ENCODE data around the gene SNAI1.
A peak's percentile ranks its signal among the peaks of the same experiment; 100 is the strongest.
"Not testable (repeated sequence)": the region's sequence is repeated elsewhere in the genome, so short reads cannot be mapped to it uniquely, and the experiment has no call there.

Gene SNAI1

GRCh38 chr20:49948809-49949507 lies 33.8 kb upstream of the SNAI1 start:
- ChIA-PET POLR2A (ENCODE audit: low non-redundant PET) (no interaction called here), CTCF (interaction anchor here (1.1 kb wide), 1 partner anchor 30 kb away, joined by 5 read pairs; no protein-coding TSS in a partner anchor)
- TF ChIP-seq CTCF (conservative IDR thresholded peaks at IDR 0.05; ENCODE audit: low read depth) = no peak
- peak overlapping the region; percentile 20; the same call in 1 of the 2 replicates for H3K27ac ChIP-seq
- DNase-seq (ENCODE audit: low spot score) = no peak

DNA sequence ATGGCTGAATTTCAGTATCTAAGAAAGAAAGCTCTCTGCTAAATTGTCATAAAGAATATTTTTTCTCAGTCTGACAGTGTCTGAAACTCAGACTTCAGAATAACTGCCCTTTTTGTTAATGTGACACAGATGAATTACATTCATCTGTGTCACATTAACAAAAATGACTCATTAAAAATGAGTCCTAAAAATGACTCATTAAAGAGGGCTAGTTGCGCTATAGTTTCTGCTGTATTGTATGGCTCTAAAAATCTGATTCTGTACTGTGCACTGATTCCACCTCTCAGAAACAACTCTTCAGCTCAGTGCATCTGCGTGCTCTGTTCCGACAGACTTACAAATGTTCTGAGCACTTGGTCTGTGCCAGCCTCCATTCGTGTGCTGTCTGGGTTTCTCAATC lies 31.6 kb upstream of the SNAI1 start:
- CTCF ChIA-PET = interaction anchor here (0.6 to 2.6 kb wide), 4 partner anchors 16 to 607 kb away, joined by 3 to 12 read pairs (median 6); no protein-coding TSS in a partner anchor
- TF ChIP-seq CTCF (conservative IDR thresholded peaks at IDR 0.05; ENCODE audit: low read depth) = no peak
- no peak for DNase-seq (ENCODE audit: low spot score)
- POLR2A ChIA-PET (ENCODE audit: low non-redundant PET) = interaction anchor here (1.4 kb wide), 1 partner anchor 13 kb away, joined by 7 read pairs; no protein-coding TSS in a partner anchor
- H3K27ac ChIP-seq = peak overlapping the region; percentile 34

GRCh38 chr20:49955167-49955566 lies 27.6 kb upstream of the SNAI1 start:
- H3K27ac ChIP-seq = peak overlapping the region; percentile 0; the same call in 1 of the 2 replicates
- ChIA-PET CTCF (interaction anchor here (0.6 to 1.6 kb wide), 2 partner anchors 10 to 311 kb away, joined by 3 read pairs; no protein-coding TSS in a partner anchor), POLR2A (ENCODE audit: low non-redundant PET) (no interaction called here)
- no peak for TF ChIP-seq CTCF (conservative IDR thresholded peaks at IDR 0.05; ENCODE audit: low read depth)
- DNase-seq (ENCODE audit: low spot score) = no peak

DNA sequence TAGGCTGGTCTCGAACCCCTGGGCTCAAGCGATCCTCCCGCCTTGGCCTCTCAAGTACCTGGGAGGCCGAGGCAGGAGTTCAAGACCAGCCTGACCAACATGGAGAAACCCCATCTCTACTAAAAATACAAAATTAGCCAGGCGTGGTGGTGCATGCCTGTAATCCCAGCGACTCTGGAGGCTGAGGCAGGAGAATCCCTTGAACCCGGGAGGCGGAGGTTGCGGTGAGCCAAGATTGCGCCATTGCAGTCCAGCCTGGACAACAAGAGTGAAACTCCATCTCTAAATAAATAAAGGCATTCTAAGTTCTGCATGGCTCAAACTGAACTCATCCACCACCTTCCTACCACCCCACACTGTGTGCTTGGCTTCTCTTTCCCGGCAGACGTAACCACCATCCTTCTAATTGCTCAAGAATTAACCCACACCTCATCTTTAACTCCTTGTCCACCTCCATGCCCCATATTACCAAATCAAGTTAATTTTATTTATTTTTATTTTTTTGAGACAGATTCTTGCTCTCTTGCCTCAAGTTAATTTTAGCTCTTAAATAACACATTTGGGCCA lies 26.9 kb upstream of the SNAI1 start:
- DNase-seq (ENCODE audit: low spot score); POLR2A ChIA-PET (ENCODE audit: low non-redundant PET); H3K27ac ChIP-seq: not testable (repeated sequence)
- CTCF ChIA-PET = interaction anchor here (0.8 to 1.6 kb wide), 2 partner anchors 10 to 23 kb away, joined by 3 to 4 read pairs; no protein-coding TSS in a partner anchor

- H3K27ac ChIP-seq = no peak overlapping the region
- DNase-seq (ENCODE audit: low spot score) = no peak
- no peak for TF ChIP-seq CTCF (conservative IDR thresholded peaks at IDR 0.05; ENCODE audit: low read depth)
- ChIA-PET CTCF (interaction anchor here (0.8 to 1.6 kb wide), 2 partner anchors 9 to 22 kb away, joined by 3 to 4 read pairs; no protein-coding TSS in a partner anchor), POLR2A (ENCODE audit: low non-redundant PET) (no interaction called here)
Observed at GRCh38 chr20:49956689-49957088, 26.1 kb upstream of the SNAI1 start.

DNA sequence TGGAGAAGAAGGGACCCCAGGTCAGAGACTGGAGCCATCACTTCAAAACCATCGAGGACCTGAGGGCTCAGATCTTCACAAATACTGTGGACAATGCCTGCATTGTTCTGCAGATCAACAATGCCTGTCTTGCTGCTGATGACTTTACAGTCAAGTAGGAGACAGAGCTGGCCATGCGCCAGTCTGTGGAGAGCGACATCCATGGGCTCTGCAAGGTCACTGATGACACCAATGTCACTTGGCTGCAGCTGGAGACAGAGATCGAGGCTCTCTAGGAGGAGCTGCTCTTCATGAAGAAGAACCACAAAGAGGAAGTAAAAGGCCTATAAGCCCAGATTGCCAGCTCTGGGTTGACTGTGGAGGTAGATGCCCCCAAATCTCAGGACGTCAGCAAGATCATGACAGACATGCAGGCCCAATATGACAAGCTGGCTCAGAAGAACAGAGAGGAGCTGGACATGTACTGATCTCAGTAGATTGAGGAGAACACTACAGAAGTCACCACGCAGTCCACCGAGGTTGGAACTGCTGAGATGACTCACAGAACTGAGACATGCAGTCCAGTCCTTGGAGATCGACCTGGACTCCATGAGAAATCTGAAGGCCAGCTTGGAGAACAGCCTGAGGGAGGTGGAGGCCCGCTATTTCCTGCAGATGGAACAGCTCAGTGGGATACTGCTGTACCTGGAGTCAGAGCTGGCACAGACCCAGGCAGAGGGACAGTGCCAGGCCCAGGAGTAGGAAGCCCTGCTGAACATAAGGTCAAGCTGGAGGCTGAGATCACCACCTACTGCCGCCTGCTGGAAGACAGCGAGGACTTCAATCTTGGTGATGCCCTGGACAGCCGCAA lies 25.5 kb upstream of the SNAI1 start:
- not testable (repeated sequence) for H3K27ac ChIP-seq; DNase-seq (ENCODE audit: low spot score)
- ChIA-PET POLR2A (ENCODE audit: low non-redundant PET) (interaction anchor here (0.6 kb wide), 1 partner anchor 194 kb away, joined by 3 read pairs; no protein-coding TSS in a partner anchor), CTCF (interaction anchor here (0.6 to 0.7 kb wide), 2 partner anchors 17 to 272 kb away, joined by 3 read pairs; no protein-coding TSS in a partner anchor)

GRCh38 chr20:49961413-49961812 lies 21.4 kb upstream of the SNAI1 start:
- no peak for TF ChIP-seq CTCF (conservative IDR thresholded peaks at IDR 0.05; ENCODE audit: low read depth)
- CTCF ChIA-PET = interaction anchor here (6.3 kb wide), 1 partner anchor 17 kb away, joined by 47 read pairs; no protein-coding TSS in a partner anchor
- DNase-seq (ENCODE audit: low spot score) = no peak
- POLR2A ChIA-PET (ENCODE audit: low non-redundant PET) = no interaction called here
- H3K27ac ChIP-seq = no peak overlapping the region
